Breast epithelium (tissue), 3 donors: Measurements from ENCODE around the gene RTF2.

Experiments used
- CTCF ChIP-seq, 3 donors: fragments of 450-650 bp; IDR thresholded peaks; one replicate each; pipeline ENCODE4 v1.5.1; 2016 to 2017; ENCODE audit warnings: antibody characterized with exemption in 3 of 3, mild to moderate bottlenecking in 3 of 3, moderate library complexity in 3 of 3
- POLR2A ChIP-seq: fragments of 450-650 bp; IDR thresholded peaks from one replicate; pipeline ENCODE4 v1.6.1; 2016; ENCODE audit warnings: antibody characterized with exemption, mild to moderate bottlenecking, moderate library complexity

- no peak for TF ChIP-seq CTCF (IDR thresholded peaks at IDR 0.05)
- TF ChIP-seq POLR2A: no peak
These were observed 37.7 kb downstream of the RTF2 start for GRCh38 chr20:56506103-56506502.
